CD4-positive, alpha-beta T cell (primary cell): ENCODE measurements around the gene SPTLC2. TPM values are rescaled to one million over a fixed set of nuclear protein-coding genes. Genes with fewer than 3 reads are reported as not detected.
A peak's percentile ranks its signal among the peaks of the same experiment; 100 is the strongest.
"Not testable (repeated sequence)": the region's sequence is repeated elsewhere in the genome, so short reads cannot be mapped to it uniquely, and the experiment has no call there.

ENCODE experiments used
- ATAC-seq: fragments of 200-7000 bp; cut with Tn5 transposase; one replicate; pipeline ENCODE4 v1.10.0; 2022; ENCODE audit warnings: mild to moderate bottlenecking; ENCODE audit not compliant: poor library complexity
- CTCF ChIA-PET: fragments of 350-600 bp; sonication (Branson Sonifier 250); formaldehyde crosslinking; loops from one replicate; lab custom pipeline; 2021; ENCODE audit warnings: antibody characterized with exemption, inconsistent platforms; lab: Charles Lee
- POLR2A ChIA-PET: fragments of 350-600 bp; sonication (Branson Sonifier 250); formaldehyde crosslinking; loops from one replicate; lab custom pipeline; 2021; ENCODE audit warnings: antibody characterized with exemption, inconsistent platforms; lab: Charles Lee
- DNase-seq, 14 experiments: peaks; one replicate each; pipeline ENCODE4 v3.0.0-alpha.2; 2013 to 2020; ENCODE audit warnings: mixed read lengths in 2 of 14
- H3K27ac ChIP-seq, 2 donors: one replicate each; pipeline versions ENCODE4 v1.5.1 to v1.7.0; 2013; ENCODE audit warnings: low read length in 2 of 2, low read depth in 1 of 2, mild to moderate bottlenecking in 1 of 2
- H3K27me3 ChIP-seq, 2 experiments: 1 replicate in 1 of 2; 2 replicates in 1 of 2; pipeline versions ENCODE4 v1.6.1 to v1.7.0; 2013; ENCODE audit warnings: low read length in 2 of 2, control low read depth in 1 of 2, mild to moderate bottlenecking in 1 of 2, moderate library complexity in 1 of 2; ENCODE audit not compliant: insufficient read depth in 2 of 2, control insufficient read depth in 1 of 2
- H3K36me3 ChIP-seq: one replicate; pipeline ENCODE4 v1.6.1; 2013; ENCODE audit warnings: low read length, control low read depth; ENCODE audit not compliant: insufficient read depth
- H3K4me1 ChIP-seq: one replicate; pipeline ENCODE4 v1.6.1; 2013; ENCODE audit warnings: low read length, control low read depth; ENCODE audit not compliant: insufficient read depth
- H3K4me3 ChIP-seq: one replicate; pipeline ENCODE4 v1.5.1; 2013; ENCODE audit warnings: mild to moderate bottlenecking, low read length, moderate library complexity
- H3K9me3 ChIP-seq, 2 experiments: 1 replicate in 1 of 2; 2 replicates in 1 of 2; pipeline versions ENCODE4 v1.6.1 to v1.7.0; 2013; ENCODE audit warnings: low read length in 2 of 2, mild to moderate bottlenecking in 2 of 2, control low read depth in 1 of 2, moderate library complexity in 1 of 2; ENCODE audit not compliant: control insufficient read depth in 1 of 2, insufficient read depth in 1 of 2
- H3K27ac Mint-ChIP-seq: one replicate; pipeline ENCODE4 v1.8.0; 2020; ENCODE audit warnings: mixed read lengths
- H3K27me3 Mint-ChIP-seq: one replicate; pipeline ENCODE4 v1.8.0; 2021; ENCODE audit warnings: mixed read lengths
- H3K36me3 Mint-ChIP-seq: one replicate; pipeline ENCODE4 v1.8.0; 2021; ENCODE audit warnings: low read depth, mixed read lengths
- H3K4me1 Mint-ChIP-seq: one replicate; pipeline ENCODE4 v1.8.0; 2021; ENCODE audit warnings: low read depth, mixed read lengths
- H3K4me3 Mint-ChIP-seq: one replicate; pipeline ENCODE4 v1.8.0; 2020; ENCODE audit warnings: mild to moderate bottlenecking, mixed read lengths
- H3K9me3 Mint-ChIP-seq: one replicate; pipeline ENCODE4 v1.8.0; 2020; ENCODE audit warnings: mixed read lengths
- intact Hi-C, 2 experiments: fragments of 100-400 bp; cut with DNase I in 1 of 2; cut with micrococcal nuclease in 1 of 2; formaldehyde crosslinking; loops; one replicate each; pipeline versions ENCODE4 v1.15.1 to v1.9.0; 2023 to 2025; cut with DNase I, micrococcal nuclease
- polyA plus RNA-seq, 2 donors: library from polyadenylated mRNA; unstranded; fragments of 120-200 nt; gene quantifications; one replicate each; pipeline ENCODE4 v1.2.1, GENCODE V29; 2013
- total RNA-seq, 174 experiments: library from RNA in 2 of 174; stranded (reverse) in 2 of 174; gene quantifications; one replicate each; pipeline ENCODE4 v1.2.3 and lab custom pipeline; 2021 to 2026
- TF ChIP-seq, protein P1 (sequence below): fragments of 200-600 bp; IDR thresholded peaks from one replicate; pipeline ENCODE4 v1.8.0; 2022; ENCODE audit warnings: antibody characterized with exemption, mild to moderate bottlenecking

The SPTLC2 gene
- total RNA-seq (10 to 100 TPM; 13.0 to 14.5 TPM), total RNA-seq (lab: John Stamatoyannopoulos, UW) (27.3 to 173 (median 84.7) reads per million in 172 experiments)
- polyA plus RNA-seq (2013, experiment 1 of 2): 15.3 TPM
- 15.7 TPM for polyA plus RNA-seq (2013, experiment 2 of 2)

DNA sequence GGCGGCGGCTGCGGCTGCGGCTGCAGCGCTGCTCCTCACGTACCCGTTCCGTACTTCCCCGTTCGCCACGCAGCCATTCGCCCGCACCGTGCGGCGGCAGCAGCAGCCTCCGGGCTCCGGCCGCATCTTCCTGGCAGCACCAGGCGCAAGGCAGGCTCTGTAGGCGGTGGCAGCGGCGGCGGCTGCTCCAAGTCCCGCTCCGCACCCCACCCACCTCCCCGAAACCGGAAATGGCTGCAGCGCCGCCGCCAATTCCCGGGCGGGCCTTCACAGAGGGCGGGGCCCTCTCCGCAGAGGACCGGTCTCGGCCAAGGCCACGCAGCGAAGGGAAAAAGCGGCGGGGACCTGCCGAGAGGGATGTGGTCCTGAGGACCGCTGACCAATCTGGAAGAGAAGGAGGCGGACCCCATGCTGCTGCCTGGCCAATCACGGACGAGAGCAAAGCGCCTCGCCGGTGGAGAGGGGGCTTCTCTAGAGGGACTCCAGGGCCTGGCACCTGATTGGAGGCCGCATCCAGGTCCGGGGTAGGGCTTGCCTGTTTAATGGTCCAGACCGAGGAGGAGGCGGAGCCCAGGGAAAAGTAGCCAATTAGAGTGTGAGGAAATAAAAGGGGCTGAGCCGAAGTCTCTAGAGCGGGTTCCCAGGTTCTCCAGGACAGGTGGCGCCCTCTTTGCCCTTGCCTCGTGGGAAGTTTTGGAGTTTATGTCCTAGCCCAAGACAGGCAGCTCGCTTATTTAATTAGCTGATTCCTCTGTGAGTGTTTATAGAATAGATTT, at the start of gene SPTLC2:
TSS of gene SPTLC2 (minus strand) at position 184 of the 776 bp plus-strand sequence. CDS start at position 126, 58 bp downstream.
- Mint-ChIP-seq H3K4me3 (peak within 1 kb of the TSS; percentile 97), H3K36me3 (peaks cover 15% of the 10 kb centered on the region), H3K9me3 (no peaks in the 10 kb centered on the region), H3K4me1 (peaks cover 48% of the 10 kb centered on the region), H3K27ac (peak within 1 kb of the TSS; percentile 78), H3K27me3 (no peaks in the 10 kb centered on the region)
- CTCF ChIA-PET: interaction anchor here (0.6 to 1.5 kb wide), 4 partner anchors 9 to 295 kb away, joined by 3 to 4 read pairs (median 3); partner anchors contain the start of gene GSTZ1
- H3K4me3 ChIP-seq: peak within 1 kb of the TSS; percentile 65
- H3K36me3 ChIP-seq: no peaks in the 10 kb centered on the region
- no peaks in the 10 kb centered on the region for H3K9me3 ChIP-seq
- TF ChIP-seq, protein P1, sequence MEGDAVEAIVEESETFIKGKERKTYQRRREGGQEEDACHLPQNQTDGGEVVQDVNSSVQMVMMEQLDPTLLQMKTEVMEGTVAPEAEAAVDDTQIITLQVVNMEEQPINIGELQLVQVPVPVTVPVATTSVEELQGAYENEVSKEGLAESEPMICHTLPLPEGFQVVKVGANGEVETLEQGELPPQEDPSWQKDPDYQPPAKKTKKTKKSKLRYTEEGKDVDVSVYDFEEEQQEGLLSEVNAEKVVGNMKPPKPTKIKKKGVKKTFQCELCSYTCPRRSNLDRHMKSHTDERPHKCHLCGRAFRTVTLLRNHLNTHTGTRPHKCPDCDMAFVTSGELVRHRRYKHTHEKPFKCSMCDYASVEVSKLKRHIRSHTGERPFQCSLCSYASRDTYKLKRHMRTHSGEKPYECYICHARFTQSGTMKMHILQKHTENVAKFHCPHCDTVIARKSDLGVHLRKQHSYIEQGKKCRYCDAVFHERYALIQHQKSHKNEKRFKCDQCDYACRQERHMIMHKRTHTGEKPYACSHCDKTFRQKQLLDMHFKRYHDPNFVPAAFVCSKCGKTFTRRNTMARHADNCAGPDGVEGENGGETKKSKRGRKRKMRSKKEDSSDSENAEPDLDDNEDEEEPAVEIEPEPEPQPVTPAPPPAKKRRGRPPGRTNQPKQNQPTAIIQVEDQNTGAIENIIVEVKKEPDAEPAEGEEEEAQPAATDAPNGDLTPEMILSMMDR: no peak
- H3K27me3 ChIP-seq: no peaks in the 10 kb centered on the region
- DNase-seq: peak; percentile 91 to 99 (median 94)
- peak within 1 kb of the TSS; percentile 19 to 56 for H3K27ac ChIP-seq
- peak; percentile 97 for ATAC-seq
- intact Hi-C loops: loop anchor here (1.0 to 10.0 kb wide), 10 partner anchors 16 to 802 kb away; partner anchors contain the start of genes VIPAS39 (in 2 of the 2), AHSA1 (in 1 of the 2), ALKBH1 (in 1 of the 2) and ANGEL1 (in 1 of the 2)
- H3K4me1 ChIP-seq: peaks cover 15% of the 10 kb centered on the region
- POLR2A ChIA-PET: interaction anchor here (1.1 to 1.9 kb wide), 3 partner anchors 9 to 36 kb away, joined by 3 to 7 read pairs (median 4); no protein-coding TSS in a partner anchor

DNA sequence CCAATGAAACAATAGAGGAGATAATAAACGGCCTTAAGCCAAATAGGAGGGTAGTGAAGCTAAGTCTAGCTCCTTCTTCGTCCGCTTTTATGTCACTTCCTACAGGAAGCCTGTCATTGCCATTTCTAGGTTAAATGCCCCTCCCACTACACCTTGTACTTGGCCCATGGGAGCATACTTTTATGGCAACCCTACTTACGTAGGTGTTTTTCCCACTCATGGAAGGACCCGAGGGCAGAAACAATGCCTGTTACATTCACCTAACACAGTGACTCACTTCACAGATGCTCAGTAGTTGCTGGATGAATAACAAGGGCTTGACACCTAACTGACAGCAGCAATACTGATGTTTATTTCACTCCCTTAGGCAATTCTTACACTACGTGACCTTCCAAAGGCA, 46.9 kb upstream of the SPTLC2 start:
- H3K9me3 ChIP-seq: no peaks in the 10 kb centered on the region
- DNase-seq (no peak), ATAC-seq (no peak)
- no peak overlapping the region for H3K27ac ChIP-seq
- POLR2A ChIA-PET: no interaction called here
- H3K27me3 Mint-ChIP-seq: no peaks in the 10 kb centered on the region
- H3K9me3 Mint-ChIP-seq: no peaks in the 10 kb centered on the region
- no peak overlapping the region for H3K4me3 Mint-ChIP-seq
- no peaks in the 10 kb centered on the region for H3K36me3 ChIP-seq
- no peaks in the 10 kb centered on the region for H3K36me3 Mint-ChIP-seq
- H3K4me3 ChIP-seq: no peak overlapping the region
- no peaks in the 10 kb centered on the region for H3K4me1 Mint-ChIP-seq
- no peaks in the 10 kb centered on the region for H3K4me1 ChIP-seq
- TF ChIP-seq, protein P1: no peak
- intact Hi-C loops: no loop called here
- no peaks in the 10 kb centered on the region for H3K27me3 ChIP-seq
- CTCF ChIA-PET: no interaction called here
- no peak overlapping the region for H3K27ac Mint-ChIP-seq

DNA sequence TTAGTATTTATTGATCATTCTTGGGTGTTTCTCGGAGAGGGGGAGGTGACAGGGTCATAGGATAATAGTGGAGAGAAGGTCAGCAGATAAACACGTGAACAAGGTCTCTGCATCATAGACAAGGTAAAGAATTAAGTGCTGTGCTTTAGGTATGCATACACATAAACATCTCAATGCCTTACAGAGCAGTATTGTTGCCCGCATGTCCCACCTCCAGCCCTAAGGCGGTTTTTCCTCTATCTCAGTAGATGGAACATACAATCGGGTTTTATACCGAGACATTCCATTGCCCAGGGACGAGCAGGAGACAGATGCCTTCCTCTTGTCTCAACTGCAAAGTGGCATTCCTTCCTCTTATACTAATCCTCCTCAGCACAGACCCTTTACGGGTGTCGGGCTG, 45.1 kb upstream of the SPTLC2 start:
- intact Hi-C loops, CTCF ChIA-PET, H3K27ac ChIP-seq, H3K27me3 ChIP-seq, H3K9me3 ChIP-seq, H3K27ac Mint-ChIP-seq, H3K27me3 Mint-ChIP-seq, H3K4me1 ChIP-seq, H3K4me3 Mint-ChIP-seq, H3K36me3 Mint-ChIP-seq, H3K4me3 ChIP-seq, POLR2A ChIA-PET, H3K4me1 Mint-ChIP-seq, H3K36me3 ChIP-seq, DNase-seq, ATAC-seq, H3K9me3 Mint-ChIP-seq: not testable (repeated sequence)
